HL-60 (cell line): Measurements from ENCODE around the gene STAT2.
A peak's percentile ranks its signal among the peaks of the same experiment; 100 is the strongest.

ENCODE experiments used
- DNase-seq, 2 experiments: peaks; one replicate each; pipeline ENCODE4 v3.0.0-alpha.2; 2010 to 2020; ENCODE audit warnings: low read depth in 1 of 2, low spot score in 1 of 2
- H3K27ac ChIP-seq: fragments of 250-450 bp; sonication (Bioruptor Pico); replicated peaks from 2 replicates; pipeline ENCODE4 v1.5.1; 2020; ENCODE audit warnings: mild to moderate bottlenecking, moderate library complexity
- H3K27me3 ChIP-seq: fragments of 250-450 bp; sonication (Bioruptor Pico); 2 replicates; pipeline ENCODE4 v1.5.1; 2021; ENCODE audit warnings: mild to moderate bottlenecking, moderate library complexity; ENCODE audit not compliant: insufficient read depth, poor library complexity, severe bottlenecking
- H3K4me3 ChIP-seq: replicated peaks from 2 replicates; pipeline ENCODE4 v1.5.1; 2011; ENCODE audit warnings: mild to moderate bottlenecking, control low read depth, low read length; ENCODE audit not compliant: insufficient read depth
- CTCF ChIP-seq: IDR thresholded peaks from one replicate; pipeline ENCODE4 v1.5.1; 2011; ENCODE audit warnings: low read length, control low read depth, inconsistent platforms; ENCODE audit not compliant: insufficient read depth
- GABPA ChIP-seq: IDR thresholded peaks from 2 replicates; pipeline ENCODE4 v1.6.1; 2012; ENCODE audit warnings: low read depth
- POLR2AphosphoS5 ChIP-seq: IDR thresholded peaks from 2 replicates; pipeline ENCODE4 v1.6.1; 2012; ENCODE audit warnings: low read depth
- SPI1 ChIP-seq: IDR thresholded peaks from 2 replicates; pipeline ENCODE4 v1.6.1; 2012; ENCODE audit warnings: low read depth, mild to moderate bottlenecking, borderline replicate concordance
- TF ChIP-seq, protein P1 (sequence below): IDR thresholded peaks from 2 replicates; pipeline ENCODE4 v1.6.1; 2012; ENCODE audit warnings: low read depth; ENCODE audit not compliant: insufficient replicate concordance

Gene STAT2

GRCh38 chr12:56321027-56321426, 38.9 kb downstream of the STAT2 start:
- TF ChIP-seq, protein P1, sequence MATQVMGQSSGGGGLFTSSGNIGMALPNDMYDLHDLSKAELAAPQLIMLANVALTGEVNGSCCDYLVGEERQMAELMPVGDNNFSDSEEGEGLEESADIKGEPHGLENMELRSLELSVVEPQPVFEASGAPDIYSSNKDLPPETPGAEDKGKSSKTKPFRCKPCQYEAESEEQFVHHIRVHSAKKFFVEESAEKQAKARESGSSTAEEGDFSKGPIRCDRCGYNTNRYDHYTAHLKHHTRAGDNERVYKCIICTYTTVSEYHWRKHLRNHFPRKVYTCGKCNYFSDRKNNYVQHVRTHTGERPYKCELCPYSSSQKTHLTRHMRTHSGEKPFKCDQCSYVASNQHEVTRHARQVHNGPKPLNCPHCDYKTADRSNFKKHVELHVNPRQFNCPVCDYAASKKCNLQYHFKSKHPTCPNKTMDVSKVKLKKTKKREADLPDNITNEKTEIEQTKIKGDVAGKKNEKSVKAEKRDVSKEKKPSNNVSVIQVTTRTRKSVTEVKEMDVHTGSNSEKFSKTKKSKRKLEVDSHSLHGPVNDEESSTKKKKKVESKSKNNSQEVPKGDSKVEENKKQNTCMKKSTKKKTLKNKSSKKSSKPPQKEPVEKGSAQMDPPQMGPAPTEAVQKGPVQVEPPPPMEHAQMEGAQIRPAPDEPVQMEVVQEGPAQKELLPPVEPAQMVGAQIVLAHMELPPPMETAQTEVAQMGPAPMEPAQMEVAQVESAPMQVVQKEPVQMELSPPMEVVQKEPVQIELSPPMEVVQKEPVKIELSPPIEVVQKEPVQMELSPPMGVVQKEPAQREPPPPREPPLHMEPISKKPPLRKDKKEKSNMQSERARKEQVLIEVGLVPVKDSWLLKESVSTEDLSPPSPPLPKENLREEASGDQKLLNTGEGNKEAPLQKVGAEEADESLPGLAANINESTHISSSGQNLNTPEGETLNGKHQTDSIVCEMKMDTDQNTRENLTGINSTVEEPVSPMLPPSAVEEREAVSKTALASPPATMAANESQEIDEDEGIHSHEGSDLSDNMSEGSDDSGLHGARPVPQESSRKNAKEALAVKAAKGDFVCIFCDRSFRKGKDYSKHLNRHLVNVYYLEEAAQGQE = no peak
- TF ChIP-seq SPI1 (no peak), GABPA (no peak), POLR2AphosphoS5 (no peak), CTCF (no peak)
- no peak overlapping the region for H3K27ac ChIP-seq
- no peak overlapping the region for H3K4me3 ChIP-seq
- DNase-seq = no peak
- no peaks in the 10 kb centered on the region for H3K27me3 ChIP-seq

DNA sequence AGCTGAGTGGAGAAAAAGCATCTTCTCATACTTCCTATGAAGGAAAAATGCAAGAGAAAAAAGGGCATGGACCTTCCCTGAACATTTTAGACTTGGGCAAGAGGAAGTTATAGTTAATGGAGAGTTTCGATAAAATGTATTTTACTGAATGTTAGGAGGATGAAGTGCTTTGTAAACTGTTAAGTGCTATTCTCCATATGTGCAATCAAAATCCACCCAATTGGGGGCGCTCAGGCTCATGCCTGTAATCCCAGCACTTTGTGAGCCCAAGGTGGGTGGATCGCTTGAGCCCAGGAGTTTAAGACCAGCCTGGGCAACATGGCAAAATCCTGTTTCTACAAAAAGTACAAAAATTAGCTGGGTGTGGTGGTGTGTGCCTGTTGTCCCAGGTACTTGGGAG, 42.2 kb downstream of the STAT2 start:
- TF ChIP-seq SPI1 = no peak
- no peak for TF ChIP-seq GABPA
- TF ChIP-seq, protein P1 = no peak
- no peak overlapping the region for H3K4me3 ChIP-seq
- H3K27me3 ChIP-seq = no peaks in the 10 kb centered on the region
- H3K27ac ChIP-seq = no peak overlapping the region
- no peak for DNase-seq

DNA sequence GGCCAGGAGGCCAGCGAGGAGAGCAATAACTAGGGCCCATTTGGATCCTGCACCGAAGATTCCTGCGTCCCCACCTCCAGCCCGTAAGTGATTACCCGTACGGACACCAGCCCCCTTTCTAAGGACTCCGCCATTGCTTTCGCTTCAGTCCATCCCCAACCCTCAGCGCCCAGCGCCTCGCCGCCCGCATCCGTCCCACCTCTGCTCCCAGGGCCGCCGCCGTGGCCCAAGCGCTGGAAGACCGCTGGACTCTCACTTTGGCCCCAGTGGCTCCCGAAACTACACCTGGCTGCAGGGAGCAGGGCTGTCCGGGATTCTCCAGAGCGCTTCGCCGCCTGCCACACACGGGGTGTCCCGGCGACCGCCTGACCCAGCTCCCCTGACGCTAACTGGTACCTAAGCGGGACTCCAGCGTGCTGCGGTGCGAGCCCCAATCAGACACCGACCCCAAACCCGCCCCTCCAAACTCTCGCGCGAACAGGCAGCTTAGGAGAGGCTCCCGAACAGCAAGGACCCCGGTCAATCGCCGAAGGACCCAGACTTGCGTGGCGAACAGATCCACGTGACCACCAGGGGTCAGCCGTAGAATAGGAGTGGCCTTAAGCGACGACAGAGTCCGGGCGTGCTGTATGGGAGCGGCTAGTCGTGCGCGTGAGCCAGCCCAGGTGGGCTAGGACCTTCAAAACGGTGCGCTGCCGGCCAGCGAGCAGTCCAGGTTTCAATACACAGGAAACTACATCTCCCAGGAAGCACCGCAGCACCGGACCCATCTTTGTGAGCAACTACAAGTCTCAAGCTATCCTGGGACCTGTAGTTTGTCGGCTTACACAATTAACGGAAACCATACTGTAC, 44.1 kb downstream of the STAT2 start, which contains the start of gene CNPY2:
TSS of gene CNPY2 (minus strand) at position 367 of the 852 bp plus-strand sequence. CDS start 771 bp downstream, outside the sequence.
- peak within 1 kb of the TSS; percentile 98 for H3K27ac ChIP-seq
- no peaks in the 10 kb centered on the region for H3K27me3 ChIP-seq
- TF ChIP-seq, protein P1 = peak; percentile 46
- TF ChIP-seq CTCF (no peak), GABPA (0 out of 2 replicates have a peak, but pooled peaks have one; percentile 50), POLR2AphosphoS5 (peak; percentile 71), SPI1 (no peak)
- DNase-seq = peak; percentile 94 to 96
- peak within 1 kb of the TSS; percentile 85 for H3K4me3 ChIP-seq
